CD14-positive monocyte (primary cell): Measurements from ENCODE around the gene TRIM9. TPM values are rescaled to one million over a fixed set of nuclear protein-coding genes. Genes with fewer than 3 reads are reported as not detected.

Experiments
- DNase-seq, 3 donors: peaks; one replicate each; pipeline ENCODE4 v3.0.0-alpha.2; 2011 to 2022
- H2AFZ ChIP-seq: 2 replicates; pipeline ENCODE4 v1.6.0; 2012; ENCODE audit warnings: mild to moderate bottlenecking, low read depth, low read length, inconsistent platforms; ENCODE audit not compliant: insufficient read depth, poor library complexity, severe bottlenecking
- H3K27ac ChIP-seq, 2 donors: 1 replicate in 1 of 2; 2 replicates in 1 of 2; pipeline ENCODE4 v1.5.1; 2012 to 2013; ENCODE audit warnings: low read length in 2 of 2, control low read depth in 1 of 2, inconsistent platforms in 1 of 2, low read depth in 1 of 2, mild to moderate bottlenecking in 1 of 2
- H3K27me3 ChIP-seq, 2 donors: one replicate each; pipeline versions ENCODE4 v1.6.0 to v1.6.1; 2011 to 2013; ENCODE audit warnings: low read length in 2 of 2; ENCODE audit not compliant: control insufficient read depth in 2 of 2, insufficient read depth in 2 of 2
- H3K36me3 ChIP-seq, 2 donors: replicated peaks in 1 of 2; 1 replicate in 1 of 2; 2 replicates in 1 of 2; pipeline versions ENCODE4 v1.5.1 to v1.6.1; 2012 to 2013; ENCODE audit warnings: low read length in 2 of 2, control low read depth in 1 of 2, inconsistent platforms in 1 of 2, mild to moderate bottlenecking in 1 of 2; ENCODE audit not compliant: insufficient read depth in 2 of 2, control insufficient read depth in 1 of 2
- H3K4me1 ChIP-seq, 2 donors: 1 replicate in 1 of 2; 2 replicates in 1 of 2; pipeline versions ENCODE4 v1.5.1 to v1.6.1; 2012 to 2013; ENCODE audit warnings: low read length in 2 of 2, control low read depth in 1 of 2, inconsistent platforms in 1 of 2, mild to moderate bottlenecking in 1 of 2, moderate library complexity in 1 of 2; ENCODE audit not compliant: insufficient read depth in 2 of 2, control insufficient read depth in 1 of 2
- H3K4me2 ChIP-seq: replicated peaks from 2 replicates; pipeline ENCODE3; 2012; ENCODE audit warnings: low read length, moderate library complexity, mild to moderate bottlenecking; ENCODE audit not compliant: poor library complexity, severe bottlenecking; ENCODE audit errors: extremely low read depth
- H3K4me3 ChIP-seq, 3 experiments: fragments of 200-600 bp in 1 of 3; sonication (generic) in 1 of 3; replicated peaks in 1 of 3; 1 replicate in 2 of 3; 2 replicates in 1 of 3; pipeline ENCODE4 v1.5.1; 2011 to 2013; ENCODE audit warnings: low read length in 3 of 3, mild to moderate bottlenecking in 3 of 3, control low read depth in 2 of 3, low read depth in 2 of 3, inconsistent platforms in 1 of 3, moderate library complexity in 1 of 3
- H3K79me2 ChIP-seq: 2 replicates; pipeline ENCODE4 v1.6.0; 2012; ENCODE audit warnings: mild to moderate bottlenecking, control low read depth, inconsistent platforms, low read length, moderate library complexity; ENCODE audit not compliant: insufficient read depth
- H3K9ac ChIP-seq: 2 replicates; pipeline ENCODE4 v1.6.0; 2017; ENCODE audit warnings: low read length, mild to moderate bottlenecking; ENCODE audit not compliant: insufficient read depth, poor library complexity, severe bottlenecking
- H3K9me3 ChIP-seq, 2 donors: replicated peaks in 1 of 2; 1 replicate in 1 of 2; 2 replicates in 1 of 2; pipeline versions ENCODE4 v1.5.1 to v1.6.1; 2012 to 2013; ENCODE audit warnings: low read length in 2 of 2, control low read depth in 1 of 2; ENCODE audit not compliant: control insufficient read depth in 1 of 2, insufficient read depth in 1 of 2
- H4K20me1 ChIP-seq: 2 replicates; pipeline ENCODE4 v1.6.0; 2012; ENCODE audit warnings: mild to moderate bottlenecking, low read length, control low read depth, moderate library complexity; ENCODE audit not compliant: insufficient read depth
- H3K27ac Mint-ChIP-seq, 7 donors: one replicate each; pipeline ENCODE4 v1.8.0; 2020; ENCODE audit warnings: mild to moderate bottlenecking in 7 of 7, mixed read lengths in 7 of 7, moderate library complexity in 6 of 7, inconsistent platforms in 2 of 7
- H3K27me3 Mint-ChIP-seq, 3 donors: one replicate each; pipeline ENCODE4 v1.8.0; 2021 to 2022; ENCODE audit warnings: low read depth in 3 of 3, mild to moderate bottlenecking in 3 of 3, mixed read lengths in 3 of 3, moderate library complexity in 3 of 3, inconsistent platforms in 1 of 3
- H3K36me3 Mint-ChIP-seq, 2 donors: one replicate each; pipeline ENCODE4 v1.8.0; 2020; ENCODE audit warnings: mixed read lengths in 2 of 2, inconsistent platforms in 1 of 2, mild to moderate bottlenecking in 1 of 2
- H3K4me1 Mint-ChIP-seq: one replicate; pipeline ENCODE4 v1.8.0; 2020; ENCODE audit warnings: mild to moderate bottlenecking, mixed read lengths
- H3K4me3 Mint-ChIP-seq, 2 donors: one replicate each; pipeline ENCODE4 v1.8.0; 2020; ENCODE audit warnings: mild to moderate bottlenecking in 2 of 2, mixed read lengths in 2 of 2, moderate library complexity in 1 of 2
- H3K9me3 Mint-ChIP-seq, 7 donors: one replicate each; pipeline ENCODE4 v1.8.0; 2020 to 2022; ENCODE audit warnings: mixed read lengths in 7 of 7, mild to moderate bottlenecking in 6 of 7, moderate library complexity in 6 of 7, inconsistent platforms in 2 of 7
- CTCF ChIP-seq: fragments of 200-600 bp; IDR thresholded peaks from one replicate; pipeline ENCODE4 v1.8.0; 2022; ENCODE audit warnings: antibody characterized with exemption, mild to moderate bottlenecking
- WGBS: methylation state at CpG from one replicate; pipeline ENCODE4 v1.1.5; 2013; ENCODE audit warnings: missing lambda C conversion rate; ENCODE audit not compliant: insufficient coverage; 5-methylcytosine and 5-hydroxymethylcytosine counted together
- intact Hi-C, 2 donors: fragments of 100-400 bp; cut with micrococcal nuclease; formaldehyde crosslinking; loops; one replicate each; pipeline versions ENCODE4 v1.15.0 to v1.15.1; 2023
- polyA plus RNA-seq, 3 donors: library from polyadenylated mRNA; depleted of rRNA in 1 of 3; unstranded in 2 of 3; stranded (reverse) in 1 of 3; fragments of 300-500 nt in 2 of 3; fragments of >200 nt in 1 of 3; fragmentation: Illumina TruSeq in 2 of 3; gene quantifications; 1 replicate in 2 of 3; 2 replicates in 1 of 3; pipeline ENCODE4 v1.2.3, GENCODE V29; 2012 to 2021

The TRIM9 gene
- polyA plus RNA-seq, 3 donors: 0.01 TPM; not detected in 2

- Histone ChIP-seq H3K9me3 (no peaks in the 10 kb centered on the region), H3K4me3 (no peak overlapping the region), H4K20me1 (no peaks in the 10 kb centered on the region), H3K27ac (no peak overlapping the region), H2AFZ (no peak overlapping the region), H3K4me1 (no peaks in the 10 kb centered on the region), H3K9ac (no peak overlapping the region), H3K4me2 (no peak overlapping the region), H3K27me3 (no peaks in the 10 kb centered on the region), H3K36me3 (no peaks in the 10 kb centered on the region), H3K79me2 (no peaks in the 10 kb centered on the region)
- H3K4me3 Mint-ChIP-seq: no peak overlapping the region
- H3K36me3 Mint-ChIP-seq: no peaks in the 10 kb centered on the region
- H3K27ac Mint-ChIP-seq: no peak overlapping the region
- WGBS: 98% methylated on average over 6 of the region's 16 CpGs
- no peak for DNase-seq
- peaks cover 0 to 3% (median 0%) of the 10 kb centered on the region in 7 donors for H3K9me3 Mint-ChIP-seq
- no peaks in the 10 kb centered on the region for H3K27me3 Mint-ChIP-seq
- TF ChIP-seq CTCF: no peak
- intact Hi-C loops: no loop called here
- H3K4me1 Mint-ChIP-seq: peaks cover 3% of the 10 kb centered on the region
These were observed 65.8 kb downstream of the TRIM9 start for GRCh38 chr14:51028851-51029754.

GRCh38 chr14:51028361-51028760, 66.5 kb downstream of the TRIM9 start:
- no peak overlapping the region for H3K4me3 Mint-ChIP-seq
- no peak for TF ChIP-seq CTCF
- intact Hi-C loops: no loop called here
- Histone ChIP-seq H3K27ac (no peak overlapping the region), H3K27me3 (no peaks in the 10 kb centered on the region), H3K4me3 (no peak overlapping the region), H3K36me3 (no peaks in the 10 kb centered on the region), H3K9ac (no peak overlapping the region), H3K4me1 (no peaks in the 10 kb centered on the region), H4K20me1 (no peaks in the 10 kb centered on the region), H2AFZ (no peak overlapping the region), H3K4me2 (no peak overlapping the region), H3K79me2 (no peaks in the 10 kb centered on the region), H3K9me3 (no peaks in the 10 kb centered on the region)
- H3K27me3 Mint-ChIP-seq: no peaks in the 10 kb centered on the region
- H3K9me3 Mint-ChIP-seq: peaks cover 0 to 3% (median 0%) of the 10 kb centered on the region in 7 donors
- no peak overlapping the region for H3K27ac Mint-ChIP-seq
- WGBS: 69% methylated on average over 4 of the region's 4 CpGs
- no peak for DNase-seq
- H3K4me1 Mint-ChIP-seq: peaks cover 3% of the 10 kb centered on the region
- H3K36me3 Mint-ChIP-seq: no peaks in the 10 kb centered on the region
